Ascending aorta (tissue), 2 donors: ENCODE measurements around the gene KY. TPM values are rescaled to one million over a fixed set of nuclear protein-coding genes. Genes with fewer than 3 reads are reported as not detected.

Experiments
- DNase-seq, 2 donors: peaks; one replicate each; pipeline ENCODE4 v3.0.0-alpha.2; 2019; ENCODE audit warnings: low spot score in 2 of 2
- H3K27ac ChIP-seq, 2 donors: fragments of 200-600 bp; sonication (generic); one replicate each; pipeline ENCODE4 v1.5.1; 2016 to 2017; ENCODE audit warnings: mild to moderate bottlenecking in 1 of 2
- H3K27me3 ChIP-seq: fragments of 200-600 bp; sonication (generic); one replicate; pipeline ENCODE4 v1.5.1; 2017
- H3K36me3 ChIP-seq, 2 donors: fragments of 200-600 bp; sonication (generic); one replicate each; pipeline ENCODE4 v1.5.1; 2016
- H3K4me1 ChIP-seq, 2 donors: fragments of 200-600 bp; sonication (generic); one replicate each; pipeline ENCODE4 v1.5.1; 2016 to 2017; ENCODE audit warnings: mild to moderate bottlenecking in 1 of 2
- H3K4me3 ChIP-seq, 2 donors: fragments of 200-600 bp; sonication (generic); one replicate each; pipeline ENCODE4 v1.5.1; 2016 to 2017; ENCODE audit warnings: mild to moderate bottlenecking in 1 of 2
- H3K9me3 ChIP-seq, 2 donors: fragments of 200-600 bp; sonication (generic); one replicate each; pipeline ENCODE4 v1.5.1; 2016
- intact Hi-C: fragments of 100-400 bp; cut with DNase I; formaldehyde crosslinking; loops from one replicate; pipeline ENCODE4 v1.15.1; 2023
- total RNA-seq: library from RNA; depleted of rRNA; stranded (reverse); fragments of >200 nt; gene quantifications from one replicate; pipeline ENCODE4 v1.1.0, GENCODE V29; 2016
- TF ChIP-seq, protein P1 (sequence below), 3 experiments: fragments of 200-600 bp in 2 of 3; fragments of 450-650 bp in 1 of 3; sonication (generic) in 2 of 3; IDR thresholded peaks; one replicate each; pipeline ENCODE4 v1.5.1; 2016 to 2019; ENCODE audit warnings: antibody characterized with exemption in 3 of 3, mild to moderate bottlenecking in 1 of 3, moderate library complexity in 1 of 3

KY gene
- total RNA-seq, 1 donor from 2014 or later, result 0.43 TPM

DNA sequence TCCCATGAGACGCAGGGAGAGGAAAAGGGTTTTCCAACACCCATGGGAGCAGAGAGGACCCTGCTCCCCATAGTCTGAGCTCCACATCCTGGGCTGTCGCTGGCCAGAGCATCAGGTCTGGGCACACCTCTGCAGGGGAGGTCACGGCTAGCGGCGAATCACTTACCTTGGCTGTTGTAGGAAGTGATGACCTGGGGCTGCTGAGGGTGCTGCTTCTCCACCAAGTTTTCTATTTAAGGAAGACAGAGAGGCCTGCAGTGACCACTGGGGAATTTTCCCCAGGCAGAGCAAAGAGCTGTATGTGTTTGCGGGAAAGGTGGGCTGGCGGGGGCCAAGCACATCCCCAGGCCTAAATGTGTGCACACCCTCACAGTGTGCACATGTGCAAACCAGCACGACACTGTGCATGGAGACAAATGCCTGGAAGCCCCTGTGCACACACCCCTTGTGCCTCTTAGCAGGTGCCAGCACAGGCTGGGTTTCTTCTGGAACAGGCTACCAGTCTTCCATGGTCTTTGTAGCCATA is 7.6 kb downstream of the KY start:
- DNase-seq, result no peak
- no peaks in the 10 kb centered on the region for H3K36me3 ChIP-seq
- no peaks in the 10 kb centered on the region for H3K4me1 ChIP-seq
- H3K27me3 ChIP-seq, result no peaks in the 10 kb centered on the region
- no peak overlapping the region for H3K4me3 ChIP-seq
- TF ChIP-seq, protein P1, sequence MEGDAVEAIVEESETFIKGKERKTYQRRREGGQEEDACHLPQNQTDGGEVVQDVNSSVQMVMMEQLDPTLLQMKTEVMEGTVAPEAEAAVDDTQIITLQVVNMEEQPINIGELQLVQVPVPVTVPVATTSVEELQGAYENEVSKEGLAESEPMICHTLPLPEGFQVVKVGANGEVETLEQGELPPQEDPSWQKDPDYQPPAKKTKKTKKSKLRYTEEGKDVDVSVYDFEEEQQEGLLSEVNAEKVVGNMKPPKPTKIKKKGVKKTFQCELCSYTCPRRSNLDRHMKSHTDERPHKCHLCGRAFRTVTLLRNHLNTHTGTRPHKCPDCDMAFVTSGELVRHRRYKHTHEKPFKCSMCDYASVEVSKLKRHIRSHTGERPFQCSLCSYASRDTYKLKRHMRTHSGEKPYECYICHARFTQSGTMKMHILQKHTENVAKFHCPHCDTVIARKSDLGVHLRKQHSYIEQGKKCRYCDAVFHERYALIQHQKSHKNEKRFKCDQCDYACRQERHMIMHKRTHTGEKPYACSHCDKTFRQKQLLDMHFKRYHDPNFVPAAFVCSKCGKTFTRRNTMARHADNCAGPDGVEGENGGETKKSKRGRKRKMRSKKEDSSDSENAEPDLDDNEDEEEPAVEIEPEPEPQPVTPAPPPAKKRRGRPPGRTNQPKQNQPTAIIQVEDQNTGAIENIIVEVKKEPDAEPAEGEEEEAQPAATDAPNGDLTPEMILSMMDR (IDR thresholded peaks at IDR 0.05), result no peak
- H3K9me3 ChIP-seq, result no peaks in the 10 kb centered on the region
- no peak overlapping the region for H3K27ac ChIP-seq
- intact Hi-C loops, result no loop called here

DNA sequence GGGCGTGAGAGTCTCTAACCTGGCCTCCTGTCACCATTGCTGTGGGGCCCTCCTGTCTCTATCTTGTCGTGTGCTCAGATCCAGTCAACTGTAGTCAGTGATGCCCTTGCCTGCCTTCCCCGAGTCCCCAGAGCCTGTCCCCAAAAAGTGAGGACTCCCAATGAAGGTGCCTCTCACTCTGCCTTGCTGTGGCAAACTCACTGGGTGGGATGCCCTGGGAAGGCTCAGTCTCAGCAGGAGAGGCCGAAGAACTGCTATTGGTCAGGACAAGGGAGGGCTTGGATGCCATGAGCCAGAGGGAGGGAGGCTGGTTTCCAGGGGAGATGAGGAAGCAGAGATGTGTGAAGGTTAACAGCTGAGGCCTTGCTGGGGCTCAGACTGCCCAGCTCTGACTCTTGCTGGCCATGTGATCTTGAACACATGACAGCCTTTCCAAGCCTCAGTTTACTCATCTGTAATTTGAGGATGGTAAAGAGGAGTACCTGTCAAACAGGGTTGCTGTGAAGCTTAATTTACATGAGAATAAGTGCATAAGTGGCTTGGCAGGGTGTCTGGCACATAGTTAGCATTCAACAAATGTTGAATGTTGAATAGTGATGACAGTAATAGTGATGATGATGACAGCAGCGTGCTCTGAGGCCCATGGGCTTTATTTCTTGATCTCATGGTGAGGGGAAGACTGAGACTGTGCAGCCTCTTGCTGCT is 8.2 kb downstream of the KY start:
- Histone ChIP-seq H3K4me3 (no peak overlapping the region), H3K36me3 (no peaks in the 10 kb centered on the region), H3K27ac (no peak overlapping the region), H3K9me3 (no peaks in the 10 kb centered on the region), H3K27me3 (no peaks in the 10 kb centered on the region), H3K4me1 (no peaks in the 10 kb centered on the region)
- intact Hi-C loops, result no loop called here
- TF ChIP-seq, protein P1 (IDR thresholded peaks at IDR 0.05), result no peak
- DNase-seq, result no peak

DNA sequence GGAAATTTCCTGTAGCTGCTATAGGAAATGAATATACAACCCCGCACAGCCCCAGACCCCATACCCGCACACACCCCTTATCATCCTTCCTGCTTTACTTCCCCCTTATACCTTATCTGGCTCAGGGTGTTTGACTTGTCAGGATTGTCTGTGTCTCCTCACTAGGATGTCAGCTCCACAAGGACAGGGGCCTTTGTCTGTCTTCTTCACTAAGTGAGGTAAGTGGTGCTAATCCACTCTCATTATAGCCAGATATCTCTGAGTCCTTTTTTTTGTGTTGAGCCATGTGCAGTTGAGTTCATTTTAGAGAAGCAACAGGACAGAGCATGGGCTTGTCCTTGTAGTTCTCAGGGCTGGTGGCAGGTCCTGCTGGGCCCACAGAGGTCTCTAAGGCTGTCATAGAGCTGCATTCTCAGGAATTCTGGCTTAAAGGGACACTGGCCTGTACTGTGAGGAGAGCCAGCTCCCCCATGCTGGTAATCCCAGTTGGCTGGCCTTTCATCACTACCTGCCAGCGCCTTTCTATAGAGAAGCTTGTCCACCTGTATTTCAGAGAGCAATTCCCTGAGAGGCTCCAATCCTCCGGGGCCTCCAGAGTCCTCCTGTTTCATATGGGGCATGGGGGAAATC is 9.0 kb downstream of the KY start:
- no peaks in the 10 kb centered on the region for H3K9me3 ChIP-seq
- no peak for DNase-seq
- no peak overlapping the region for H3K27ac ChIP-seq
- intact Hi-C loops, result no loop called here
- H3K36me3 ChIP-seq, result no peaks in the 10 kb centered on the region
- no peaks in the 10 kb centered on the region for H3K4me1 ChIP-seq
- no peak overlapping the region for H3K4me3 ChIP-seq
- no peaks in the 10 kb centered on the region for H3K27me3 ChIP-seq
- TF ChIP-seq, protein P1 (IDR thresholded peaks at IDR 0.05), result no peak

DNA sequence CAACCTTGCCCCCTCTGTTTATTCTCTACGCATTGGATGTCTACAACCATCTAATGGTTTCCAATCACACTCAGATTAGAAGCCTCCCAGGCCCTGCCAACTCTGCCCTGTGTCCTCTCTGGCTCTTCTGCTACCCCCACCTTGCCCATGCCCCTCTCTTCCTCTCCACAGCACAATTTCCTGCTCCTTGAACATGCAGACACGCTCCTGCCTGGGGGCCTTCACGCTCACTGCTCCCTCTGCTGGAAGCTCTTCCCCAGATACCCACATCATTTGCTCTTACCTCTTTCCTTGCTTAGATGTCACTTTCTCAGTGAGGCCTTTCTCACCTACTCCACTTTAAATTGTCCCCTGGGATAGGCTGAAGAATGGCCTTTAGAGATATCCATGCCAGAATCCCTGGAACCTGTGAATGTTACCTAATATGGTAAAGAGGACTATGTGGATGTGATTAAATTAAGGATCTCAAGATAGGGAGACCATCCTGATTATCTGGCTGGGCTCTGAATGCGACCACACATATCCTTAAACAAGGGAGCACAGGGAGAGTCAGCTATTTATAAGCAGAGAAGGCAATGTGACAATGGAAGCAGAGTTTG is 9.9 kb downstream of the KY start:
- Histone ChIP-seq H3K36me3 (no peaks in the 10 kb centered on the region), H3K27ac (no peak overlapping the region), H3K27me3 (no peaks in the 10 kb centered on the region), H3K9me3 (no peaks in the 10 kb centered on the region), H3K4me1 (no peaks in the 10 kb centered on the region), H3K4me3 (no peak overlapping the region)
- no peak for DNase-seq
- TF ChIP-seq, protein P1 (IDR thresholded peaks at IDR 0.05), result peak in 1 of 3 experiments; percentile 19
- intact Hi-C loops, result no loop called here

DNA sequence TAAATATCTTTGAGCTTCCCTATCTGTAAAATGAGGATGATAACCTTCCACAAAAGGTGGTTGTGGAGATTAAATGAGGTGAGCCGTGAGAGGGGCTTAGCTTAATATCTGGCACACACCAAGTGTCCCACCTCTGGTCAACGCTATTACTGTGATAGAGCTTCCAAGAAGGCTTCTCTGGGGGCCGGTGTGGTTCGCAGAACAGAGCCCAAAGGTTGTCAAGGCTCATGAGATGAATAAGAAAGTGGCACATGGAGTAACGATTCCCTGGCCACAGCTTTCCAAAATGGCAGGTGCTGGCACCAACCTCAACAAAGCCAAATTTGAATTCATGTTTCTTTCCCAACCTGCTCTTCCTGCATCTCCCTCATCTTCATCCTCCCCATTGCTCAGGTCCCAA is 10.4 kb downstream of the KY start:
- no peaks in the 10 kb centered on the region for H3K27me3 ChIP-seq
- no peaks in the 10 kb centered on the region for H3K4me1 ChIP-seq
- DNase-seq, result no peak
- TF ChIP-seq, protein P1 (IDR thresholded peaks at IDR 0.05), result no peak
- no peaks in the 10 kb centered on the region for H3K9me3 ChIP-seq
- H3K4me3 ChIP-seq, result no peak overlapping the region
- intact Hi-C loops, result no loop called here
- H3K36me3 ChIP-seq, result no peaks in the 10 kb centered on the region
- H3K27ac ChIP-seq, result no peak overlapping the region
